ENCODE data around the gene C19orf47. TPM values are rescaled to one million over a fixed set of nuclear protein-coding genes. Genes with fewer than 3 reads are reported as not detected.

Gene C19orf47
- total RNA-seq, 8 experiments from 2014 or later: 9.8 to 16.7 (median 13.3) TPM

GRCh38 chr19:40286971-40287421 is 61.2 kb downstream of the C19orf47 start:
- Histone ChIP-seq H3K27ac (peak overlapping the region; percentile 35 to 51), H3K4me1 (replicated peaks in 1 of 2) (peaks cover 23 to 26% of the 10 kb centered on the region in 2 donors)

GRCh38 chr19:40286235-40286970 is 61.8 kb downstream of the C19orf47 start:
- Histone ChIP-seq H3K27ac (peak overlapping the region; percentile 35 to 100), H3K4me3 (no peak overlapping the region), H3K4me1 (replicated peaks in 1 of 2) (peaks cover 23 to 26% of the 10 kb centered on the region in 2 donors)
- ATAC-seq (replicated peaks in 6 of 8): no peak
- in situ Hi-C loops (cut with MboI; ENCODE audit: low pct_unique_long_range_greater_than_20kb in 2 of 9, low sequenced_read_pairs in 9 of 9, unreplicated experiment in 9 of 9): no loop called here
- 13 to 100% (median 59%) methylated on average over 2 to 14 of the region's 16 CpGs; no CpG with 5 or more reads in 1 of the 10 experiments for WGBS, 10 experiments

More at GRCh38 chr19:40286971-40287421, 61.2 kb downstream of the C19orf47 start:
- H3K4me3 ChIP-seq: no peak overlapping the region
- in situ Hi-C loops (cut with MboI; ENCODE audit: low pct_unique_long_range_greater_than_20kb in 2 of 9, low sequenced_read_pairs in 9 of 9, unreplicated experiment in 9 of 9): no loop called here
- no peak for ATAC-seq (replicated peaks in 6 of 8)
- WGBS, 10 experiments: 60 to 100% (median 80%) methylated on average over 1 to 3 of the region's 8 CpGs; no CpG with 5 or more reads in 5 of the 10 experiments

DNA sequence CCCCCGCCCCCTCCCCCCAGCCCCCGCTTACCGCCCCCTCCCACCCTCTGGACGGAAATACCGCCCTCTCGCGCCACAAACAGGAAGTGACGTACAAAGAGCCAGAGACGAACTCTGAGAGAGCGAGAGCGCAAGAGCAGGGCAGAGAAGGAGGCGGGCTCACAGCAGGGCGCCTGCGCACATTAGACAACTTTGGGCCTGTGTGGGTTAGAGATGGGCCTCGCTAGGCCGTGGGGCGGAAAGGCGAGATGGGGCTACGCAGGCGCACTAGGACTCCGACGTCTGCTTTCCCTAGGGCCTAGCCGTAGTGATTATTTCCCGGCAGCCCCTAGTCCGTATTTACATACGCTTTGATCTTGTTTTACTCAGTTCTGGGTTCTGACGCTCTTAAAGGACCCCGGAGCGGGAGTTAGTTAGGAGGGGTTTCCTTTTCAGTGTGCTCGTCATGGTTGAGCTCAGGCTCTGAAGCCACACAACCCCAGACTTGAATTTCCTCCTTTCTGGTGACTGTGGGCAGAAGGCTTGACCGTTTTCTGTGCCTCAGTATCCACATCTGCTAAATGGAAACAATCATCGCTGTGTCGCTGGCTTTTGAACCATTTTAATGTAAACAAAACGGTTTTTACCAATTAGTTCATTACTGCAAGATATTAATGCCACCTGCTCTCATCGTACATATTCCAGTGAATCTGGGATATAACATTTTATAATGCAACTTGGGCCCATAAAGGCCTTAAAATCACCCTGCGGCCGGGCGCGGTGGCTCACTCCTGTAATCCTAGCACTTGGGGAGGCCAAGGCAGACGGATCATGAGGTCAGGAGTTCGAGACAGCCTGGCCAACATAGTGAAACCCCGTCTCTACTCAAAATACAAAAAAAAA is 62.6 kb downstream of the C19orf47 start:
- Histone ChIP-seq H3K4me3 (peak overlapping the region; percentile 70 to 92 (median 74)), H3K4me1 (replicated peaks in 1 of 2) (peaks cover 23 to 26% of the 10 kb centered on the region in 2 donors), H3K27ac (peak overlapping the region; percentile 98 to 100)
- peak; percentile 73 to 91 (median 88) for ATAC-seq (replicated peaks in 6 of 8)
- in situ Hi-C loops (cut with MboI; ENCODE audit: low pct_unique_long_range_greater_than_20kb in 2 of 9, low sequenced_read_pairs in 9 of 9, unreplicated experiment in 9 of 9): no loop called here
- 2 to 90% (median 30%) methylated on average over 2 to 20 of the region's 42 CpGs for WGBS, 10 experiments

DNA sequence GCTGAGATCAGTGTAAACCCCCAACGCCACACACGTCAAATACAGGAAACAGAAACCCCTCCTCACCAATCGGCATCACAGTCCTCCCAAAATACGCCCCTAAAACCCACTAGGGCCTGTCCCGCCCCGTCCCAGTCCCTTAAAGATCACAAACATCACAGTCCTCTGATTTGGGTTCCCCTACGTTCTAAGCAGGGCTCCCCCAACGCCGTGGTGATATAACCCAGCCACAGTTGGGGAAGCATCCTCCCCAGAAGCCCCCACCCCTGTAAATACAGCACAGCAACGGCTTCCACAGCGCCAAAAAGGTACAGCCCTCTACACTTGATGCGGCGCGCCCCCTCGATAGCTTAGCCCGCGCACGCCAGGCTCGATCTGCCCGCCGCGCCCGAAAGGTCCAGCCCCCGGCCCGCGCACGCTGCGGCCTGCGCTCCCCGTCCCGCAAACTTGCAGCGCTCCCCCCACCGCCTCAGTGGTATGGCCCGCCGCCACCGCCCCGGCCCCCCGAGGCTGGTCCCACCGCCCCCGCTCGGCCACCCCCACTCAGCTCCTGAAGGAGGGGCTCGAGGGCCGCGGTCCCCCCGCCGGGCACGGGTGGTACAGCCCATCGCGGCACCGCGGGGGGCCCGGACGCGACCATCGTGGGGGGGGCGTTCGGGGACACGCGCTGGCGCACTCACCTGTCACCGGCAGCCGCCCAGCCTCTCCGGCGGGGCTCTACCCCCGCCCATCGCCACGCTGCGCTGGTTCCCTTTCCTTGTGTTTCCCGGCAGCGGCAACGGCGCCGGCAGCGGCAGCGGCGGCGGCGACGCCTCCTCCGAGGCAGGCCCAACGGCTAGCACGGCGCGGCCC is 63.5 kb downstream of the C19orf47 start, which contains the start of gene AKT2:
TSS of gene AKT2 (minus strand) at position 845 of the 852 bp plus-strand sequence. CDS start 20,078 bp downstream, outside the sequence.
- Histone ChIP-seq H3K4me1 (replicated peaks in 1 of 2) (peaks cover 23 to 26% of the 10 kb centered on the region in 2 donors), H3K27ac (peak within 1 kb of the TSS; percentile 98 to 100), H3K4me3 (peak within 1 kb of the TSS; percentile 70 to 92 (median 74))
- in situ Hi-C loops (cut with MboI; ENCODE audit: low pct_unique_long_range_greater_than_20kb in 2 of 9, low sequenced_read_pairs in 9 of 9, unreplicated experiment in 9 of 9): no loop called here
- WGBS, 10 experiments: 0 to 7% methylated on average over 2 to 3 of the region's 84 CpGs; no CpG with 5 or more reads in 8 of the 10 experiments
- ATAC-seq (replicated peaks in 6 of 8): peak; percentile 15 to 77 (median 66)

- H3K4me3 ChIP-seq: peak overlapping the region; percentile 70 to 92 (median 74)
- H3K27ac ChIP-seq: peak overlapping the region; percentile 98 to 100
- peaks cover 27 to 28% of the 10 kb centered on the region in 2 donors for H3K4me1 ChIP-seq (replicated peaks in 1 of 2)
- in situ Hi-C loops (cut with MboI; ENCODE audit: low pct_unique_long_range_greater_than_20kb in 2 of 9, low sequenced_read_pairs in 9 of 9, unreplicated experiment in 9 of 9): no loop called here
- ATAC-seq (replicated peaks in 6 of 8): no peak
- 13 to 40% (median 29%) methylated on average over 1 to 3 of the region's 4 CpGs; no CpG with 5 or more reads in 7 of the 10 experiments for WGBS, 10 experiments
These were observed 64.0 kb downstream of the C19orf47 start for GRCh38 chr19:40284251-40284500.

- no peak for ATAC-seq (replicated peaks in 6 of 8)
- peak overlapping the region; percentile 70 to 92 (median 74) for H3K4me3 ChIP-seq
- peak overlapping the region in 1 of 2 donors; percentile 100 for H3K27ac ChIP-seq
- peaks cover 30 to 32% of the 10 kb centered on the region in 2 donors for H3K4me1 ChIP-seq (replicated peaks in 1 of 2)
- in situ Hi-C loops (cut with MboI; ENCODE audit: low pct_unique_long_range_greater_than_20kb in 2 of 9, low sequenced_read_pairs in 9 of 9, unreplicated experiment in 9 of 9): no loop called here
- 38 to 81% (median 62%) methylated on average over 3 to 11 of the region's 12 CpGs; no CpG with 5 or more reads in 3 of the 10 experiments for WGBS, 10 experiments
These were observed 64.6 kb downstream of the C19orf47 start for GRCh38 chr19:40283414-40284250.

DNA sequence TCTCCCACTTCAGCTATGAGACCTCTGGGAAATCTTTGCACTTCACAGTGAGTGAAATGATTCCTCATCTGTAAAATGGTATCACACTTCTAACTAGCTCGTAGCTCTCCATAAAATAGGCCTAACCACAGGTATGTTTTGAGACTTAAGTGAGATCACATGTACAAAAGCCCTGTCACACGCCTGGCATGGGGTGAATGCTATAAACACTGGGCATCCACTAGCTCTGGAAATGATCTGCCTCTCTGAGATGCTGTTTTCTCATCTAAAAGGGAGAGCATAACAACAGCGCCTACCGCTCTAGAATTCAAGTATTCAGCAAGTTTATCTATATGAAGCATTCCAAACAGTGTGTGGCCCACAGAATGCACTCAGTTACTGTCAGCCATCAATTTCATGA is 65.3 kb downstream of the C19orf47 start:
- ATAC-seq (replicated peaks in 6 of 8): no peak
- in situ Hi-C loops (cut with MboI; ENCODE audit: low pct_unique_long_range_greater_than_20kb in 2 of 9, low sequenced_read_pairs in 9 of 9, unreplicated experiment in 9 of 9): no loop called here
- WGBS, 10 experiments: 78 to 100% (median 94%) methylated on average over 1 to 4 of the region's 4 CpGs; no CpG with 5 or more reads in 1 of the 10 experiments
- H3K4me1 ChIP-seq (replicated peaks in 1 of 2): peaks cover 37 to 39% of the 10 kb centered on the region in 2 donors
- no peak overlapping the region for H3K4me3 ChIP-seq
- H3K27ac ChIP-seq: no peak overlapping the region

GRCh38 chr19:40282209-40282580 is 66.0 kb downstream of the C19orf47 start:
- ATAC-seq (replicated peaks in 6 of 8): no peak
- Histone ChIP-seq H3K4me1 (replicated peaks in 1 of 2) (peaks cover 42 to 46% of the 10 kb centered on the region in 2 donors), H3K4me3 (no peak overlapping the region), H3K27ac (no peak overlapping the region)
- in situ Hi-C loops (cut with MboI; ENCODE audit: low pct_unique_long_range_greater_than_20kb in 2 of 9, low sequenced_read_pairs in 9 of 9, unreplicated experiment in 9 of 9): no loop called here
- 83 to 100% (median 100%) methylated on average over 1 to 3 of the region's 6 CpGs; no CpG with 5 or more reads in 5 of the 10 experiments for WGBS, 10 experiments

GRCh38 chr19:40281381-40282208 is 66.6 kb downstream of the C19orf47 start:
- H3K27ac ChIP-seq: no peak overlapping the region
- in situ Hi-C loops (cut with MboI; ENCODE audit: low pct_unique_long_range_greater_than_20kb in 2 of 9, low sequenced_read_pairs in 9 of 9, unreplicated experiment in 9 of 9): no loop called here
- H3K4me3 ChIP-seq: no peak overlapping the region
- peaks cover 42 to 43% of the 10 kb centered on the region in 2 donors for H3K4me1 ChIP-seq (replicated peaks in 1 of 2)
- ATAC-seq (replicated peaks in 6 of 8): no peak
- WGBS, 10 experiments: 7 to 100% (median 59%) methylated on average over 1 to 11 of the region's 14 CpGs; no CpG with 5 or more reads in 1 of the 10 experiments

DNA sequence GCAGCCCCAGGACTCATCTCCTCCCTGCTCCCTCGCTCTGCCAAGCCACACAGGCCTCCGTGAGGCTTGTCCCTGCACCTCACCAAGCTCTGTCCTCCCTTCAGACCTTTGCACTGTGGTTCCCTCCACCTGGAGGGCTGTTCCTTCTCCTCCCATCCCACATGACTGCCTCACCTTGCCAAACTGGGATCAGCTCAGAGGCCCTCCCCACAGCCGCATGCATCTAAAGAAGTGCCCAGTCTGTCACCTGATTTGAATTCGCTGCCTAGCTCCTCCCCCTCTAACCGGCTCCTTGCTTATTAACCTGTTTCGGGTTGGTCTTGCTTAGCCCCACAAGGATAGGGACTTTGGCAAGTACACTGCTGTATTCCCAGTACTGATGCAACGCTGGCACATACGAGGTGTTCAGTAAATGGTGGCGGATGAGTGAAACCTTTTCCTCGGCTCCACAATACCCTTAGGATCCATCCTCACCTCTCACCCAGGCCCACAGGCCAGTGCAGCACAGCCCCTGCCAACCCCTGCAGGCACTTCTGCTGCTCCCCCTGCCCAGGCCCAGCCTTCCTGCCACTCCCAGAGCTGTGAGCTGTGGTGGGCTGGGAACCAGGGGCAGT is 67.5 kb downstream of the C19orf47 start:
- no peak for ATAC-seq (replicated peaks in 6 of 8)
- Histone ChIP-seq H3K27ac (no peak overlapping the region), H3K4me3 (no peak overlapping the region), H3K4me1 (replicated peaks in 1 of 2) (peaks cover 34 to 35% of the 10 kb centered on the region in 2 donors)
- in situ Hi-C loops (cut with MboI; ENCODE audit: low pct_unique_long_range_greater_than_20kb in 2 of 9, low sequenced_read_pairs in 9 of 9, unreplicated experiment in 9 of 9): no loop called here
- 29 to 79% (median 48%) methylated on average over 1 to 4 of the region's 10 CpGs; no CpG with 5 or more reads in 5 of the 10 experiments for whole genome bisulfite sequencing, 10 experiments

Measured in motor neuron (in vitro differentiated cells).